Vagina (tissue), 2 donors: ENCODE data around the gene RAB8B.

Experiments
- POLR2A ChIP-seq, 2 donors: fragments of 450-650 bp; IDR thresholded peaks; one replicate each; pipeline ENCODE4 v1.6.1; 2017; ENCODE audit warnings: antibody characterized with exemption in 2 of 2, mild to moderate bottlenecking in 2 of 2, moderate library complexity in 2 of 2
- POLR2AphosphoS5 ChIP-seq, 2 donors: sonication (generic); formaldehyde crosslinking; IDR thresholded peaks; one replicate each; pipeline ENCODE4 v1.9.0; 2017; ENCODE audit warnings: antibody characterized with exemption in 2 of 2, mild to moderate bottlenecking in 2 of 2, low read depth in 1 of 2; ENCODE audit not compliant: insufficient read depth in 1 of 2
- TF ChIP-seq, protein P1 (sequence below), 3 experiments: fragments of 450-650 bp in 2 of 3; fragments of 200-600 bp in 1 of 3; sonication (generic) in 1 of 3; IDR thresholded peaks; one replicate each; pipeline ENCODE4 v1.5.1; 2017 to 2019; ENCODE audit warnings: antibody characterized with exemption in 3 of 3, mild to moderate bottlenecking in 2 of 3, moderate library complexity in 2 of 3

- TF ChIP-seq POLR2AphosphoS5 (IDR thresholded peaks at IDR 0.05; ENCODE audit: insufficient read depth in 1 of 2, low read depth in 1 of 2) (no peak), POLR2A (IDR thresholded peaks at IDR 0.05) (no peak)
- TF ChIP-seq, protein P1, sequence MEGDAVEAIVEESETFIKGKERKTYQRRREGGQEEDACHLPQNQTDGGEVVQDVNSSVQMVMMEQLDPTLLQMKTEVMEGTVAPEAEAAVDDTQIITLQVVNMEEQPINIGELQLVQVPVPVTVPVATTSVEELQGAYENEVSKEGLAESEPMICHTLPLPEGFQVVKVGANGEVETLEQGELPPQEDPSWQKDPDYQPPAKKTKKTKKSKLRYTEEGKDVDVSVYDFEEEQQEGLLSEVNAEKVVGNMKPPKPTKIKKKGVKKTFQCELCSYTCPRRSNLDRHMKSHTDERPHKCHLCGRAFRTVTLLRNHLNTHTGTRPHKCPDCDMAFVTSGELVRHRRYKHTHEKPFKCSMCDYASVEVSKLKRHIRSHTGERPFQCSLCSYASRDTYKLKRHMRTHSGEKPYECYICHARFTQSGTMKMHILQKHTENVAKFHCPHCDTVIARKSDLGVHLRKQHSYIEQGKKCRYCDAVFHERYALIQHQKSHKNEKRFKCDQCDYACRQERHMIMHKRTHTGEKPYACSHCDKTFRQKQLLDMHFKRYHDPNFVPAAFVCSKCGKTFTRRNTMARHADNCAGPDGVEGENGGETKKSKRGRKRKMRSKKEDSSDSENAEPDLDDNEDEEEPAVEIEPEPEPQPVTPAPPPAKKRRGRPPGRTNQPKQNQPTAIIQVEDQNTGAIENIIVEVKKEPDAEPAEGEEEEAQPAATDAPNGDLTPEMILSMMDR (IDR thresholded peaks at IDR 0.05), result no peak
Observed at GRCh38 chr15:63223463-63223862, 34.1 kb downstream of the RAB8B start.
